Uterus (tissue), 2 donors: ENCODE results near the gene OR4S1.

Experiments
- CTCF ChIP-seq, 4 experiments: fragments of 200-600 bp in 2 of 4; fragments of 450-650 bp in 2 of 4; sonication (generic) in 2 of 4; IDR thresholded peaks; one replicate each; pipeline ENCODE4 v1.5.1; 2016 to 2019; ENCODE audit warnings: antibody characterized with exemption in 4 of 4, mild to moderate bottlenecking in 2 of 4, moderate library complexity in 1 of 4
- POLR2A ChIP-seq, 2 donors: fragments of 450-650 bp; IDR thresholded peaks; one replicate each; pipeline ENCODE4 v1.6.1; 2016; ENCODE audit warnings: antibody characterized with exemption in 2 of 2, mild to moderate bottlenecking in 1 of 2, moderate library complexity in 1 of 2

GRCh38 chr11:48354013-48354412 is 48.0 kb downstream of the OR4S1 start:
- no peak for TF ChIP-seq CTCF (IDR thresholded peaks at IDR 0.05)
- TF ChIP-seq POLR2A (IDR thresholded peaks at IDR 0.05) = no peak
